ENCODE results near the gene FXYD7.
A peak's percentile ranks its signal among the peaks of the same experiment; 100 is the strongest.

The FXYD7 gene

DNA sequence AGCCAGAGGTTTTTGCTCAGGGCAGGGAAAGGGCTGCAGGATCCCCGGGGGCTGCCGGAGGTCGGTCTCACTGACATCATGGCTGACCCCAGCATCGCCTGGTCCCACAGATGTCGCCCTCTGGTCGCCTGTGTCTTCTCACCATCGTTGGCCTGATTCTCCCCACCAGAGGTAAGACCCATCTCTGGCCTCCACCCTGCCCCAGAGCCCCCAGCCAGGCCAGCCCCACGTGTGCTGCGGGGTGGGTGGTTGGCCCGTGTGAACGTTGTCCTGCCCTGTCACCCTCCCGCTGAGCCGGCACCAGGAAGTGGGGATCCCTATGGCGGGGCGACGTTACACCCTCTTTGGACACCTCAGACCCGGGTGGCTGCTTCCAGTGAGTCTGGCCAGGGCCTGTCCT lies 12.4 kb downstream of the FXYD7 start:
- peak overlapping the region; percentile 70 for H3K4me2 ChIP-seq (ENCODE audit: low read length)
- peak overlapping the region; percentile 62 for H3K4me3 ChIP-seq (ENCODE audit: low read depth, low read length)
- peaks cover 4% of the 10 kb centered on the region for H3K4me1 ChIP-seq
- TF ChIP-seq, protein P1, sequence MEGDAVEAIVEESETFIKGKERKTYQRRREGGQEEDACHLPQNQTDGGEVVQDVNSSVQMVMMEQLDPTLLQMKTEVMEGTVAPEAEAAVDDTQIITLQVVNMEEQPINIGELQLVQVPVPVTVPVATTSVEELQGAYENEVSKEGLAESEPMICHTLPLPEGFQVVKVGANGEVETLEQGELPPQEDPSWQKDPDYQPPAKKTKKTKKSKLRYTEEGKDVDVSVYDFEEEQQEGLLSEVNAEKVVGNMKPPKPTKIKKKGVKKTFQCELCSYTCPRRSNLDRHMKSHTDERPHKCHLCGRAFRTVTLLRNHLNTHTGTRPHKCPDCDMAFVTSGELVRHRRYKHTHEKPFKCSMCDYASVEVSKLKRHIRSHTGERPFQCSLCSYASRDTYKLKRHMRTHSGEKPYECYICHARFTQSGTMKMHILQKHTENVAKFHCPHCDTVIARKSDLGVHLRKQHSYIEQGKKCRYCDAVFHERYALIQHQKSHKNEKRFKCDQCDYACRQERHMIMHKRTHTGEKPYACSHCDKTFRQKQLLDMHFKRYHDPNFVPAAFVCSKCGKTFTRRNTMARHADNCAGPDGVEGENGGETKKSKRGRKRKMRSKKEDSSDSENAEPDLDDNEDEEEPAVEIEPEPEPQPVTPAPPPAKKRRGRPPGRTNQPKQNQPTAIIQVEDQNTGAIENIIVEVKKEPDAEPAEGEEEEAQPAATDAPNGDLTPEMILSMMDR (IDR thresholded peaks at IDR 0.05): no peak
- H3K27me3 ChIP-seq (ENCODE audit: control insufficient read depth, insufficient read depth, low read length): peaks cover 3% of the 10 kb centered on the region
- no peaks in the 10 kb centered on the region for H3K36me3 ChIP-seq (ENCODE audit: control insufficient read depth, insufficient read depth, low read length)
- no peaks in the 10 kb centered on the region for H3K79me2 ChIP-seq
- H2AFZ ChIP-seq: no peak overlapping the region
- no peak overlapping the region for H3K9ac ChIP-seq
- no peaks in the 10 kb centered on the region for H3K9me3 ChIP-seq (ENCODE audit: control insufficient read depth, low read length)
- no peak overlapping the region for H3K27ac ChIP-seq

DNA sequence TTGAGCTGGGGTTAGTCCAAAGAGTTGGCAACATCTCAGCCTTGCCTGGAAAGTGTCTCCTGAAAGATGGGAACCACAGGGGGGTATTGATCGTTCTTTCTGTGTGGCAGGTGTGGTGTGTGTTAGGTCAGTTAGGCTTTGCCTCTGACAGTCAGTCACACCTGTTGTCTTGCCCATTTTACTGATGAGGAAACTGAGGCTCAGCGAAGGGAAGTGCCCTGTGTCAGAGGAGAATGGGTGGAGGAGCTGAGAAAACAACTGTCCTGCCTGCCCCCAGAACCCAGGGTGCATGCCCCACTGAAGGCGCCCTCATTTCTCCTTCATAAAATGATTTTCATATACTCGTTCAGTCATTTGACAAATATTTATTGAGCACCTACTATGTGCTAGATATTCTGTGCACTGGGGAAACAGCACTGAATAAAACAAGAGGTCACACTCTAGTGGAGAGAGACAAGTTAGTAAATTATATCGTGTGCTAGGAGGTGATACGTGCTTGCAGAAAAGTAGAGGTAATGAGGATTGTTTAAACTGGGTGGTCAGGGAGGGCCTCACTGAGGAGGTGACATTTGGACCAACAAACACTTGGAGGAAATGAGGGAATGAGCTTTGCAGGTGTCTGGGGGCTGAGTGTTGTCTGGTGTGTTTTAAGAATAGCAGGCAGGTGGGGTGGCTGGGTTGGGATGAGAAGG lies 13.1 kb downstream of the FXYD7 start:
- Histone ChIP-seq H3K27ac (no peak overlapping the region), H3K4me1 (peaks cover 4% of the 10 kb centered on the region), H3K36me3 (ENCODE audit: control insufficient read depth, insufficient read depth, low read length) (no peaks in the 10 kb centered on the region), H3K9ac (no peak overlapping the region), H3K4me3 (ENCODE audit: low read depth, low read length) (no peak overlapping the region), H3K4me2 (ENCODE audit: low read length) (no peak overlapping the region), H3K9me3 (ENCODE audit: control insufficient read depth, low read length) (no peaks in the 10 kb centered on the region), H3K79me2 (no peaks in the 10 kb centered on the region), H2AFZ (no peak overlapping the region), H3K27me3 (ENCODE audit: control insufficient read depth, insufficient read depth, low read length) (peaks cover 3% of the 10 kb centered on the region)
- TF ChIP-seq, protein P1 (IDR thresholded peaks at IDR 0.05): no peak

DNA sequence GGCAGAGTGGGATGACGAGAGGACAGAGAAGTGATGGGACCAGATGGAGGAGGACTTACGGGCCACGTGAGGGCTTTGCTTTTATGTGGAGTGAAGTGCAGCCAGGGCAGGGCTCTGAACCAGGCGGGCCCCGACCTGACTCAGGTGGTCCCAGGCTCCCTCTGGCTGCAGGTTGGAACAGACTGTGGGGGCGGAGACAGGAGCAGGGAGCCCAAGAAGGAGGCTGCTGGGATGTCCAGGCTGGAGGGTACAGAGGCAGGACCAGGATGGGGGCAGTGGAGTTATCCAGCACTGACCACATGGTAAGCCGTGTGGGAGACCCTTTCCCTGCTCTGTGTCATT lies 13.6 kb downstream of the FXYD7 start:
- TF ChIP-seq, protein P1 (IDR thresholded peaks at IDR 0.05): no peak

DNA sequence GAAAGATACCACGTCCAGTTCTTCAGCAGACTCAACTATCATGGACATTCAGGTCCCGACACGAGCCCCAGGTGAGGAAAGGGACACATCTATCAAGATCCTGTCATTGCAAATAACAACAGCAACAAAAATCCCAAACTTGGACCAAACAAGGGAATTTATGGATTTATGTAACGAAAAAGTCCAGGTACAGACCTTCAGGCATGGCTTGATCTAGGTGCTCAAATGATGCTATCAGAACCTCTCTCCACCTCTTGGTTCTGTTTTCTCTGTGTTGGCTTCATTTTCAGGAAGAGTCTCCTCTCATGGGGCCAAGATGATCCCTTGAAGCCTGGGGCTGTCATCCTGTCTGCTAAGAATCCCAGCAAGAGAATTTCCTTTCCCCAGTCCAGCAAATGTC lies 14.4 kb downstream of the FXYD7 start:
- peaks cover 4% of the 10 kb centered on the region for H3K4me1 ChIP-seq
- no peaks in the 10 kb centered on the region for H3K79me2 ChIP-seq
- no peak overlapping the region for H2AFZ ChIP-seq
- H3K36me3 ChIP-seq (ENCODE audit: control insufficient read depth, insufficient read depth, low read length): no peaks in the 10 kb centered on the region
- no peak overlapping the region for H3K9ac ChIP-seq
- H3K4me2 ChIP-seq (ENCODE audit: low read length): no peak overlapping the region
- H3K4me3 ChIP-seq (ENCODE audit: low read depth, low read length): no peak overlapping the region
- H3K9me3 ChIP-seq (ENCODE audit: control insufficient read depth, low read length): no peaks in the 10 kb centered on the region
- H3K27me3 ChIP-seq (ENCODE audit: control insufficient read depth, insufficient read depth, low read length): peaks cover 3% of the 10 kb centered on the region
- no peak overlapping the region for H3K27ac ChIP-seq
- TF ChIP-seq, protein P1 (IDR thresholded peaks at IDR 0.05): no peak

More for the DNA sequence above, 13.6 kb downstream of the FXYD7 start:
- H3K4me3 ChIP-seq (ENCODE audit: low read depth, low read length): no peak overlapping the region
- no peak overlapping the region for H3K4me2 ChIP-seq (ENCODE audit: low read length)
- H3K9ac ChIP-seq: no peak overlapping the region
- no peaks in the 10 kb centered on the region for H3K9me3 ChIP-seq (ENCODE audit: control insufficient read depth, low read length)
- peaks cover 4% of the 10 kb centered on the region for H3K4me1 ChIP-seq
- H3K27me3 ChIP-seq (ENCODE audit: control insufficient read depth, insufficient read depth, low read length): peaks cover 3% of the 10 kb centered on the region
- no peaks in the 10 kb centered on the region for H3K79me2 ChIP-seq
- H3K36me3 ChIP-seq (ENCODE audit: control insufficient read depth, insufficient read depth, low read length): no peaks in the 10 kb centered on the region
- H3K27ac ChIP-seq: no peak overlapping the region
- no peak overlapping the region for H2AFZ ChIP-seq

DNA sequence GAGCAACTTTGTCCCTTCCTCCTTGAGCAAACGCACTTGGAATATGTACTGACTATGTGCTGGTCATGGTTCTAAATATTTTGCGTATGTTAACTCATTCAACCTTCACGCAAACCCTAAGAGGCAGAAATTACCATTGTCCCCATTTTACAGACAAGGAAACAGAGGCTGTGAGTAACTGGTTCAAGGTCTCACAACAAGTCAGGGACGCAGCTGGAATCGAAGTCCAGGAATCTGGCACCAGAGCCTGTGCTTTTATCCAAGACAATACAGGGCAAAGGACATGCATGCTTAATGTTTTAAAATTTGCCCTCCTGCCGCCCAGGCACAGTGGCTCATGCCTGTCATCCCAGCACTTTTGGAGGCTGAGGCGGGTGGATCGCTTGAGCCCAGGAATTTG lies 16.6 kb downstream of the FXYD7 start:
- Histone ChIP-seq H3K36me3 (ENCODE audit: control insufficient read depth, insufficient read depth, low read length) (no peaks in the 10 kb centered on the region), H3K9ac (no peak overlapping the region), H3K27ac (no peak overlapping the region), H3K79me2 (no peaks in the 10 kb centered on the region), H2AFZ (no peak overlapping the region), H3K4me2 (ENCODE audit: low read length) (no peak overlapping the region), H3K9me3 (ENCODE audit: control insufficient read depth, low read length) (no peaks in the 10 kb centered on the region), H3K27me3 (ENCODE audit: control insufficient read depth, insufficient read depth, low read length) (peaks cover 3% of the 10 kb centered on the region), H3K4me1 (no peaks in the 10 kb centered on the region), H3K4me3 (ENCODE audit: low read depth, low read length) (no peak overlapping the region)
- TF ChIP-seq, protein P1 (IDR thresholded peaks at IDR 0.05): no peak

Data from parathyroid adenoma (tissue), 2 donors.